ENCODE data around the gene FIGN.

FIGN gene

GRCh38 chr2:163759013-163759412 is 23.2 kb upstream of the FIGN start:
- DNase-seq (ENCODE audit: low read depth) = no peak
- no peak overlapping the region for H3K4me3 ChIP-seq (ENCODE audit: low read depth, low read length)
- TF ChIP-seq MYC (IDR thresholded peaks at IDR 0.05; ENCODE audit: low read depth, low read length) (no peak), POLR2A (IDR thresholded peaks at IDR 0.05; ENCODE audit: extremely low read depth, insufficient read length) (no peak), CTCF (IDR thresholded peaks at IDR 0.05; ENCODE audit: low read depth, low read length) (no peak), MAX (IDR thresholded peaks at IDR 0.05; ENCODE audit: low read depth, low read length) (no peak)

DNA sequence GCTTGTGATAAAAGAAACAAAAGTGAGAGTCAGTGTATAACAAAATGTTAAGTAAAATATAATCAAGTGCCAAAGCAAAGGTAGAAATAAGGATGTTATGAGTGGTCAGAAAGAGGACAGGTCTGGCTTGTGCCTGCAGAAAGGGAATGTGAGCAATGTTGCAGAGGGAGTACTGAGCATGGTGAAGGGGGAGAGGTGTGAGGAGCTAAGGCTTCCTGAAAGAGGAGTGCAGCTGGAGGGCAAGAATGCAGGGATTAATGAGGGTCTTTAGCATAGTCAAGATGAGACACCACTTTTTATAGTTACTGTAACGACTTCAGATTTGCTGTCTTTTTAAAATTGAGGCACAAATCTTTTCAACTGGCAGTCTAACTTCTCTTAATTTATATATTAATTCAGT is 22.0 kb upstream of the FIGN start:
- TF ChIP-seq CTCF (IDR thresholded peaks at IDR 0.05; ENCODE audit: low read depth, low read length) (no peak), MYC (IDR thresholded peaks at IDR 0.05; ENCODE audit: low read depth, low read length) (no peak), MAX (IDR thresholded peaks at IDR 0.05; ENCODE audit: low read depth, low read length) (no peak), POLR2A (IDR thresholded peaks at IDR 0.05; ENCODE audit: extremely low read depth, insufficient read length) (no peak)
- DNase-seq (ENCODE audit: low read depth) = no peak
- no peak overlapping the region for H3K4me3 ChIP-seq (ENCODE audit: low read depth, low read length)

DNA sequence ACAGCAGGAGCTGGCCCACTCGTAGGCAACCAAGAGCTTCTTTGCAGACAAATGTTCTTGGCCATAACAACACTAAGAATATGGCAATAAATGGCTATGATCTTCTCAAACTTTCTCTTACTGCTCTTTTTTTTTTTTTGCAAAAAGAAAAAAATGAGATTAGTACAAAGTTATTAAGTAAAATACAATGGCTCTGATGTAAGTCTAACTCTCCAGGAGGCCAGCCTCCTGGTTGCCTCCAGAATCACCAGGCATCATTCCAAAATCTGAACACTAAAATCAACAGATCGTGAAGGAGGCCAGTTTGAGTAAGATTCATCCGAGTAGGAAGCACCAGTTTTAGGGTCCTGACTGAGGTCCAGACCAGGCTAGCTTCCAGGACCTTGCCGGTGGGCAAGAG is 20.8 kb upstream of the FIGN start:
- TF ChIP-seq POLR2A (IDR thresholded peaks at IDR 0.05; ENCODE audit: extremely low read depth, insufficient read length) (no peak), MAX (IDR thresholded peaks at IDR 0.05; ENCODE audit: low read depth, low read length) (no peak), MYC (IDR thresholded peaks at IDR 0.05; ENCODE audit: low read depth, low read length) (no peak), CTCF (IDR thresholded peaks at IDR 0.05; ENCODE audit: low read depth, low read length) (no peak)
- H3K4me3 ChIP-seq (ENCODE audit: low read depth, low read length) = no peak overlapping the region
- no peak for DNase-seq (ENCODE audit: low read depth)

GRCh38 chr2:163755366-163755765 is 19.6 kb upstream of the FIGN start:
- DNase-seq (ENCODE audit: low read depth) = no peak
- TF ChIP-seq MYC (IDR thresholded peaks at IDR 0.05; ENCODE audit: low read depth, low read length) (no peak), POLR2A (IDR thresholded peaks at IDR 0.05; ENCODE audit: extremely low read depth, insufficient read length) (no peak), CTCF (IDR thresholded peaks at IDR 0.05; ENCODE audit: low read depth, low read length) (no peak), MAX (IDR thresholded peaks at IDR 0.05; ENCODE audit: low read depth, low read length) (no peak)
- H3K4me3 ChIP-seq (ENCODE audit: low read depth, low read length) = no peak overlapping the region

DNA sequence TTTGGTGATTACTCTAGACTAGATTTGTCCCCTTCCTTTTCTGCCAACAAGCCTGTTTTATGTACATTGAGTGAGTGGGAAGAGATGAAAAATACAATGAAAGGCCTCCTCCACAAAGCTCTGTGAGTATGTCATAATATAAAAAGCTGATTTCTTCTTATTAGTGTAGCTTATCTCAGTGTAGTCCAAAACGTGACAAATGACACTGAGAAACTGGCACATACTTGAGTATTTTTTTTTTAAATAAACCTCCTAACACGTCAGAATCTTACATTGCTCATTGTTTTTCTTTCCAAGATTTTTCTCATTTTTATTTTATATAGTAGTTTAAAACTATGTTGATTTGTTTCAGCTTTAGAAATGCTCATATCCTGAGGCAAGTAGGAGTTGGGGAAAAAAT is 17.9 kb upstream of the FIGN start:
- no peak for DNase-seq (ENCODE audit: low read depth)
- TF ChIP-seq POLR2A (IDR thresholded peaks at IDR 0.05; ENCODE audit: extremely low read depth, insufficient read length) (no peak), CTCF (IDR thresholded peaks at IDR 0.05; ENCODE audit: low read depth, low read length) (no peak), MYC (IDR thresholded peaks at IDR 0.05; ENCODE audit: low read depth, low read length) (no peak), MAX (IDR thresholded peaks at IDR 0.05; ENCODE audit: low read depth, low read length) (no peak)
- H3K4me3 ChIP-seq (ENCODE audit: low read depth, low read length) = no peak overlapping the region

DNA sequence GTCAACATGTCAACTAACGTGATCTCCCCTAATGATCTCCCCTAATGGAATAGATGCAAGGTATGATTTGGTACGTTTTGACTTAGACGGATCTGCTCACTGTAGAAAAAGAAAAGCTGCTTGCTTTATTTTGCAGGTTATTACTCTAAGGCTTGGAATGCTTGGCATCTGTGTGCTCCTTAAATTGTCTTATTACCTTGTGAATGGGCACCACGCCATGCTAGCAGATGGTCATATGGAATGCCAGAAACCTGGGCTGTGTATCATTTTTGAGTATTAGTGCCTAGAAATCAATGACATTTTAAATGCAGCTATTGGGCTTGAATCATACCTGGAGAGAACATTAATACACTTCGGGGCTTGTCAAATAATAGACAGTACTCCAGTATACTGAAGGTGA is 16.5 kb upstream of the FIGN start:
- TF ChIP-seq MAX (IDR thresholded peaks at IDR 0.05; ENCODE audit: low read depth, low read length) = no peak
- TF ChIP-seq POLR2A (IDR thresholded peaks at IDR 0.05; ENCODE audit: extremely low read depth, insufficient read length) = no peak
- no peak for TF ChIP-seq MYC (IDR thresholded peaks at IDR 0.05; ENCODE audit: low read depth, low read length)
- TF ChIP-seq CTCF (IDR thresholded peaks at IDR 0.05; ENCODE audit: low read depth, low read length) = no peak

More for the DNA sequence above, 16.5 kb upstream of the FIGN start:
- no peak overlapping the region for H3K4me3 ChIP-seq (ENCODE audit: low read depth, low read length)
- no peak for DNase-seq (ENCODE audit: low read depth)
